CD14-positive monocyte (primary cell): ENCODE data around the gene THSD7A. TPM values are rescaled to one million over a fixed set of nuclear protein-coding genes. Genes with fewer than 3 reads are reported as not detected.

Experiments used
- DNase-seq, 3 donors: peaks; one replicate each; pipeline ENCODE4 v3.0.0-alpha.2; 2011 to 2022
- H2AFZ ChIP-seq: 2 replicates; pipeline ENCODE4 v1.6.0; 2012; ENCODE audit warnings: mild to moderate bottlenecking, low read depth, low read length, inconsistent platforms; ENCODE audit not compliant: insufficient read depth, poor library complexity, severe bottlenecking
- H3K27ac ChIP-seq, 2 donors: 1 replicate in 1 of 2; 2 replicates in 1 of 2; pipeline ENCODE4 v1.5.1; 2012 to 2013; ENCODE audit warnings: low read length in 2 of 2, control low read depth in 1 of 2, inconsistent platforms in 1 of 2, low read depth in 1 of 2, mild to moderate bottlenecking in 1 of 2
- H3K27me3 ChIP-seq, 2 donors: one replicate each; pipeline versions ENCODE4 v1.6.0 to v1.6.1; 2011 to 2013; ENCODE audit warnings: low read length in 2 of 2; ENCODE audit not compliant: control insufficient read depth in 2 of 2, insufficient read depth in 2 of 2
- H3K36me3 ChIP-seq, 2 donors: replicated peaks in 1 of 2; 1 replicate in 1 of 2; 2 replicates in 1 of 2; pipeline versions ENCODE4 v1.5.1 to v1.6.1; 2012 to 2013; ENCODE audit warnings: low read length in 2 of 2, control low read depth in 1 of 2, inconsistent platforms in 1 of 2, mild to moderate bottlenecking in 1 of 2; ENCODE audit not compliant: insufficient read depth in 2 of 2, control insufficient read depth in 1 of 2
- H3K4me1 ChIP-seq, 2 donors: 1 replicate in 1 of 2; 2 replicates in 1 of 2; pipeline versions ENCODE4 v1.5.1 to v1.6.1; 2012 to 2013; ENCODE audit warnings: low read length in 2 of 2, control low read depth in 1 of 2, inconsistent platforms in 1 of 2, mild to moderate bottlenecking in 1 of 2, moderate library complexity in 1 of 2; ENCODE audit not compliant: insufficient read depth in 2 of 2, control insufficient read depth in 1 of 2
- H3K4me2 ChIP-seq: replicated peaks from 2 replicates; pipeline ENCODE3; 2012; ENCODE audit warnings: low read length, moderate library complexity, mild to moderate bottlenecking; ENCODE audit not compliant: poor library complexity, severe bottlenecking; ENCODE audit errors: extremely low read depth
- H3K4me3 ChIP-seq, 3 experiments: fragments of 200-600 bp in 1 of 3; sonication (generic) in 1 of 3; replicated peaks in 1 of 3; 1 replicate in 2 of 3; 2 replicates in 1 of 3; pipeline ENCODE4 v1.5.1; 2011 to 2013; ENCODE audit warnings: low read length in 3 of 3, mild to moderate bottlenecking in 3 of 3, control low read depth in 2 of 3, low read depth in 2 of 3, inconsistent platforms in 1 of 3, moderate library complexity in 1 of 3
- H3K79me2 ChIP-seq: 2 replicates; pipeline ENCODE4 v1.6.0; 2012; ENCODE audit warnings: mild to moderate bottlenecking, control low read depth, inconsistent platforms, low read length, moderate library complexity; ENCODE audit not compliant: insufficient read depth
- H3K9ac ChIP-seq: 2 replicates; pipeline ENCODE4 v1.6.0; 2017; ENCODE audit warnings: low read length, mild to moderate bottlenecking; ENCODE audit not compliant: insufficient read depth, poor library complexity, severe bottlenecking
- H3K9me3 ChIP-seq, 2 donors: replicated peaks in 1 of 2; 1 replicate in 1 of 2; 2 replicates in 1 of 2; pipeline versions ENCODE4 v1.5.1 to v1.6.1; 2012 to 2013; ENCODE audit warnings: low read length in 2 of 2, control low read depth in 1 of 2; ENCODE audit not compliant: control insufficient read depth in 1 of 2, insufficient read depth in 1 of 2
- H4K20me1 ChIP-seq: 2 replicates; pipeline ENCODE4 v1.6.0; 2012; ENCODE audit warnings: mild to moderate bottlenecking, low read length, control low read depth, moderate library complexity; ENCODE audit not compliant: insufficient read depth
- H3K27ac Mint-ChIP-seq, 7 donors: one replicate each; pipeline ENCODE4 v1.8.0; 2020; ENCODE audit warnings: mild to moderate bottlenecking in 7 of 7, mixed read lengths in 7 of 7, moderate library complexity in 6 of 7, inconsistent platforms in 2 of 7
- H3K27me3 Mint-ChIP-seq, 3 donors: one replicate each; pipeline ENCODE4 v1.8.0; 2021 to 2022; ENCODE audit warnings: low read depth in 3 of 3, mild to moderate bottlenecking in 3 of 3, mixed read lengths in 3 of 3, moderate library complexity in 3 of 3, inconsistent platforms in 1 of 3
- H3K36me3 Mint-ChIP-seq, 2 donors: one replicate each; pipeline ENCODE4 v1.8.0; 2020; ENCODE audit warnings: mixed read lengths in 2 of 2, inconsistent platforms in 1 of 2, mild to moderate bottlenecking in 1 of 2
- H3K4me1 Mint-ChIP-seq: one replicate; pipeline ENCODE4 v1.8.0; 2020; ENCODE audit warnings: mild to moderate bottlenecking, mixed read lengths
- H3K4me3 Mint-ChIP-seq, 2 donors: one replicate each; pipeline ENCODE4 v1.8.0; 2020; ENCODE audit warnings: mild to moderate bottlenecking in 2 of 2, mixed read lengths in 2 of 2, moderate library complexity in 1 of 2
- H3K9me3 Mint-ChIP-seq, 7 donors: one replicate each; pipeline ENCODE4 v1.8.0; 2020 to 2022; ENCODE audit warnings: mixed read lengths in 7 of 7, mild to moderate bottlenecking in 6 of 7, moderate library complexity in 6 of 7, inconsistent platforms in 2 of 7
- WGBS: methylation state at CpG from one replicate; pipeline ENCODE4 v1.1.5; 2013; ENCODE audit warnings: missing lambda C conversion rate; ENCODE audit not compliant: insufficient coverage; 5-methylcytosine and 5-hydroxymethylcytosine counted together
- intact Hi-C, 2 donors: fragments of 100-400 bp; cut with micrococcal nuclease; formaldehyde crosslinking; loops; one replicate each; pipeline versions ENCODE4 v1.15.0 to v1.15.1; 2023
- polyA plus RNA-seq, 3 donors: library from polyadenylated mRNA; depleted of rRNA in 1 of 3; unstranded in 2 of 3; stranded (reverse) in 1 of 3; fragments of 300-500 nt in 2 of 3; fragments of >200 nt in 1 of 3; fragmentation: Illumina TruSeq in 2 of 3; gene quantifications; 1 replicate in 2 of 3; 2 replicates in 1 of 3; pipeline ENCODE4 v1.2.3, GENCODE V29; 2012 to 2021
- TF ChIP-seq, protein P1 (sequence below): fragments of 200-600 bp; IDR thresholded peaks from one replicate; pipeline ENCODE4 v1.8.0; 2022; ENCODE audit warnings: antibody characterized with exemption, mild to moderate bottlenecking

Gene THSD7A
- polyA plus RNA-seq, 3 donors, result under 0.01 TPM; not detected in 2

DNA sequence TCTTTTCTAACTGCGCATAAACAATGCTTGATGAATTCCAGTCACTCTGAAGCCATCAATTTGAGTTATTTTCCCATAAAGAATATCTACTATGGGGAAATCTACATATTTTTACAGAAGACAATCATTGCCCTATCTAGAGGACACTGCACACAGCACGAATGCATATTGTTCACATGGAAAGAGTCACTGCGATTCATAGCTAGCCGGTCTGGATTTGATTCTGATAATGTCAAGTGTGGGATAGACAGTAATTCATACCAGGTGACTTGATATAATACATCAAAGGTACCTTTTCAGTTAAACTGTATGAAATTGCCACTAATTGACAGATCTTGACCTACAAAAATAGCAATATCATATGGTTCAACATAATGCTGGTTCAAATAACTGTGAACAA lies 255.7 kb downstream of the THSD7A start:
- H3K27me3 ChIP-seq, result no peaks in the 10 kb centered on the region
- H3K36me3 ChIP-seq, result no peaks in the 10 kb centered on the region
- H3K4me3 Mint-ChIP-seq, result no peak overlapping the region
- no peak overlapping the region for H3K4me3 ChIP-seq
- H3K9me3 ChIP-seq, result no peaks in the 10 kb centered on the region
- H3K9ac ChIP-seq, result no peak overlapping the region
- no peaks in the 10 kb centered on the region for H4K20me1 ChIP-seq
- WGBS, result no CpG with 5 or more reads among the region's 4 CpGs
- H3K9me3 Mint-ChIP-seq, result peaks cover 0 to 6% (median 2%) of the 10 kb centered on the region in 7 donors
- H3K36me3 Mint-ChIP-seq, result no peaks in the 10 kb centered on the region
- no peak overlapping the region for H3K4me2 ChIP-seq
- no peak overlapping the region for H2AFZ ChIP-seq
- no peaks in the 10 kb centered on the region for H3K4me1 ChIP-seq
- H3K79me2 ChIP-seq, result no peaks in the 10 kb centered on the region
- intact Hi-C loops, result no loop called here
- H3K4me1 Mint-ChIP-seq, result no peaks in the 10 kb centered on the region
- H3K27ac ChIP-seq, result no peak overlapping the region
- DNase-seq, result no peak
- peaks cover 0 to 5% (median 0%) of the 10 kb centered on the region in 3 donors for H3K27me3 Mint-ChIP-seq
- TF ChIP-seq, protein P1, sequence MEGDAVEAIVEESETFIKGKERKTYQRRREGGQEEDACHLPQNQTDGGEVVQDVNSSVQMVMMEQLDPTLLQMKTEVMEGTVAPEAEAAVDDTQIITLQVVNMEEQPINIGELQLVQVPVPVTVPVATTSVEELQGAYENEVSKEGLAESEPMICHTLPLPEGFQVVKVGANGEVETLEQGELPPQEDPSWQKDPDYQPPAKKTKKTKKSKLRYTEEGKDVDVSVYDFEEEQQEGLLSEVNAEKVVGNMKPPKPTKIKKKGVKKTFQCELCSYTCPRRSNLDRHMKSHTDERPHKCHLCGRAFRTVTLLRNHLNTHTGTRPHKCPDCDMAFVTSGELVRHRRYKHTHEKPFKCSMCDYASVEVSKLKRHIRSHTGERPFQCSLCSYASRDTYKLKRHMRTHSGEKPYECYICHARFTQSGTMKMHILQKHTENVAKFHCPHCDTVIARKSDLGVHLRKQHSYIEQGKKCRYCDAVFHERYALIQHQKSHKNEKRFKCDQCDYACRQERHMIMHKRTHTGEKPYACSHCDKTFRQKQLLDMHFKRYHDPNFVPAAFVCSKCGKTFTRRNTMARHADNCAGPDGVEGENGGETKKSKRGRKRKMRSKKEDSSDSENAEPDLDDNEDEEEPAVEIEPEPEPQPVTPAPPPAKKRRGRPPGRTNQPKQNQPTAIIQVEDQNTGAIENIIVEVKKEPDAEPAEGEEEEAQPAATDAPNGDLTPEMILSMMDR, result no peak
- H3K27ac Mint-ChIP-seq, result no peak overlapping the region

DNA sequence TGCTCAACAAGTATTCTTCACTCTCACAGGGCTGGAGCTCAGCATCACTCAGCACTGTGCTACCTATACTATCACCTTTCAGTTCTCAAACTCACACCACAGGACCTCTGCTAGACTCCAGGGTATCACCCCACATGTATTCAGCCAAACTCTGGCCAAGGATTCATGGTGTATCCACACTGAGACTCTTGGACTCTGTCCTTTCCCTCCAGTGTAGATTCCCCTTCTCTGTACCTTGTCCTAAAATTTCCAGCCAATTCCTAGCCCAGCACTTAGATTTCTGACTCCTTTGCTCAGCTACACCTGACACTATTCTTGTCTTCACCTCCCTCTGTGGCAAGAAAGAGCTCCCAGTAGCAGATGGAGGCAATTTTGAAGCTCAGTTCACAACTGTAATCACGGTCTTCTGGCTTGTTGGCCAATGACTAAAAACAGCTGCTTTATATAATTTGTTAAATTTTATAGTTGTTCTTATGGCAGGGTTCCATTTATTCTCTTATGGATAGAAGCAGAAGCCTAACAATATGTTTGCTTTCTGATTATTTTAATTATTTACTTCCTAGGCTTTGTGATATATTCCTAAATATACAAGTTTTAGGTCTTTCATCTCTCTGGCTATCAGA lies 258.8 kb downstream of the THSD7A start:
- H3K27me3 Mint-ChIP-seq, result peaks cover 0 to 4% (median 0%) of the 10 kb centered on the region in 3 donors
- Histone ChIP-seq H3K4me3 (no peak overlapping the region), H3K79me2 (no peaks in the 10 kb centered on the region), H3K4me2 (no peak overlapping the region), H4K20me1 (no peaks in the 10 kb centered on the region), H3K9ac (no peak overlapping the region), H3K27me3 (no peaks in the 10 kb centered on the region), H3K4me1 (no peaks in the 10 kb centered on the region), H3K9me3 (no peaks in the 10 kb centered on the region), H3K27ac (no peak overlapping the region), H2AFZ (no peak overlapping the region), H3K36me3 (no peaks in the 10 kb centered on the region)
- peaks cover 0 to 7% (median 3%) of the 10 kb centered on the region in 7 donors for H3K9me3 Mint-ChIP-seq
- H3K4me3 Mint-ChIP-seq, result no peak overlapping the region
- DNase-seq, result no peak
- no CpG with 5 or more reads among the region's 1 CpG for WGBS
- H3K36me3 Mint-ChIP-seq, result no peaks in the 10 kb centered on the region
- no peak overlapping the region for H3K27ac Mint-ChIP-seq
- no peaks in the 10 kb centered on the region for H3K4me1 Mint-ChIP-seq
- intact Hi-C loops, result no loop called here
- TF ChIP-seq, protein P1, result no peak
